Ramos (cell line): ENCODE results near the gene SDCBP2.

Source experiments
- in situ Hi-C: fragments of 300-500 bp; cut with MboI; formaldehyde crosslinking; loops from one replicate; pipeline ENCODE4 v1.14.3; 2022; ENCODE audit warnings: low sequenced_read_pairs; ENCODE audit not compliant: unreplicated experiment

SDCBP2 gene

DNA sequence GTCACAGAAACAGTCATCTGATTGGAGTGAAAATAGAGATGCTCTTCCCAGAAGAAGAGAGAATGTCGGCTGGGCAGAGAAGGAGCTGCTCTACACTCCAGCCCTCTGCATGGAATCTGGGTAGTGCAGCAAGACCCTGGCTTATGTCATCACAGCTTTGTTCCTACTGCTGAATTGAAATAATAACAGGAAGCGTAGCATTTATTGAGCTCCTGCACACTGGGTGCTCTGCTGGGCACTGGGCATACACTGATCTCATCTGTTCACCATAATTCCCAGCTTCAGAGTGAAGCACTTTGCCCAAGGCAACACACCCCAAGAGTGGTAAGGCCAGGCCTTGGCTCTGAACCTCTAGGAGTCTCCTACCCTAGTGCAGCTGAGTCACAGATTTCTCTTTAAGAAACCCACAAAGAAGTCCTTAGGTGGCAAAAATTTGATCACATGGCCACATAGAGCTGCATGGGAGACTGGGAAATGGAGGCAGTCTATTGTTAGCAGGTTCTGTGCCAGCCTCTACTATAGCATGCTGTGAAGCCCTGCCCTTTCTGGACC lies 3.9 kb upstream of the SDCBP2 start:
- in situ Hi-C loops, result no loop called here

DNA sequence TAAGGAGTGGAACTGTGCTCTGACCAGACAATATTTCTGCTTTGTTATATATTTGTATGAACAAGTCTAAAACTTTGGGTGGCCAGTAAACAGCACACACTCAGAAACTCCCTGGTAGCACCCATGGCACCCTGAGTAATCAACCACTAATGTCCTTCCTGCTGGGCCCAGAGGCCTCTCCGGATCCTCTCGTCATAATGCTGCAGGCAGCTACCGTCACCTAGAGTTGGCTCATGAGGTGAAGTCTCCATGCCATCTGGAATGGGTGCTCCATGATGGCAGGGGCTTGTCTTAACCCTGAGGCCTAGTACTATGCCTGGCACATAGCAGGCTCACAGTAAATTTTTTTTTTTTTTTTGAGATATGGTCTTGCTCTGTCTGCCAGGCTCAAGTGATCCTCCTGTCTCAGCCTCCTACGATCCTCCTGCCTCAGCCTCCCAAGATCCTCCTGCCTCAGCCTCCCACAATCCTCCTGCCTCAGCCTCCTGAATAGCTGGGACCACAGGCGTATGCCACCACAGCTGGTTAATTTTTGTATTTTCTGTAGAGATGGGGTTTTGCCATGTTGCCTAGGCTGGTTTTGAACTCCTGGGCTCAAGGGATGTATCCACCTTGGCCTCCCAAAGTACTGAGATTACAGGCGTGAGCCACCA lies 3.0 kb upstream of the SDCBP2 start:
- in situ Hi-C loops, result no loop called here

DNA sequence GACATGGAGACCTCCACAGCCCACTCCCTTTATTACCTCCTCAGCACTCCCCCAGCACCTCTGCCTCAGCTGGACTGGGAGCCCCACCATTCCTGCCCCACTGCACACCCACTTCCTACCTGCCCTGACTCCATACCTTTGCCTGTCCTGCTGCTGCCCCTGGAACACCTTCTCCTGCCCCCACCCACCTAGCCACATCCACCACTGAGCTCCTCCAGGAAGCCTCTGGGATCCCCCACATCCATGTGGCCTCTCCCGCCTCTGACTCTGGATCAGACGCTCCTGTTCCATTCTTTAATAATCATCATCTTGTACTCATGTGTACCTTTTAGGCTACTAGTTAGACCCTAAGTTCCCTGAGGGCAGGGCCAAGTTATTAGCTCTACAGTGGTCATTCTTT lies 2.2 kb upstream of the SDCBP2 start:
- in situ Hi-C loops, result no loop called here

DNA sequence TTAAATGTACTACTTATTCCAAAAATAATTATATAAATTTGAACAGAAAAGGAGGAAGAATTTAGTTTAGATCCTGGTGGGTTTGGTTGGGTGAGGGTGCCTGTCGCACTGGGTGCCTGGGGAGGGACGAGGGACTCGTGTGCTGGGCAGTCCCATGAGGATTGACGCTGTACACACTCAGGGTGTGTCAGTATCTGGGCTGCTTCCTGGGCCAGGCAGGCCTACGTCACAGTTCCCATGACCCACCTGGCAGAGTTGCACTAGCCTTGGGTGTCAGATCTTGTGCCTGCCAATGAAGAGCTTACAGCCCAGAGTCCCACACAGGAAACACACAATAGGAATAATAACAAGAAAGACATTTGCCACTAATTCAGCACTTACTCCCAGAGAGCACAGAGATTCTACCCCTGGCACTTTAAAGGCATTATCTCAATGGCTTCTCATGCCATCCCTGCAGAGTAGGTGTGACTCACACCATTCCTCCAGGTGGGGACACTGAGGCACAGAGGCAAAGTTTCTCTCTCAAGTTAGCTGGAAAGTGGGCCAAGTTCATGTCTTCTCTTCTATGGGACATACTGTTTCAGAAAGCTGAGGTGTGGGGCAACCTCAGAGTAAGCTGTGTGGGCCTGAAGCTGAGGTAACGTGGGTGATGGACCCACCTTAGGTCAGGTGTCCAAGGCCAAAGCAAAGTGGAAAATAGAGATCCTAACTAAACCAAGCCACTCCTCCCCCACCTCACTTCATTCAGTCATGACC lies 1.3 kb upstream of the SDCBP2 start:
- in situ Hi-C loops, result no loop called here

DNA sequence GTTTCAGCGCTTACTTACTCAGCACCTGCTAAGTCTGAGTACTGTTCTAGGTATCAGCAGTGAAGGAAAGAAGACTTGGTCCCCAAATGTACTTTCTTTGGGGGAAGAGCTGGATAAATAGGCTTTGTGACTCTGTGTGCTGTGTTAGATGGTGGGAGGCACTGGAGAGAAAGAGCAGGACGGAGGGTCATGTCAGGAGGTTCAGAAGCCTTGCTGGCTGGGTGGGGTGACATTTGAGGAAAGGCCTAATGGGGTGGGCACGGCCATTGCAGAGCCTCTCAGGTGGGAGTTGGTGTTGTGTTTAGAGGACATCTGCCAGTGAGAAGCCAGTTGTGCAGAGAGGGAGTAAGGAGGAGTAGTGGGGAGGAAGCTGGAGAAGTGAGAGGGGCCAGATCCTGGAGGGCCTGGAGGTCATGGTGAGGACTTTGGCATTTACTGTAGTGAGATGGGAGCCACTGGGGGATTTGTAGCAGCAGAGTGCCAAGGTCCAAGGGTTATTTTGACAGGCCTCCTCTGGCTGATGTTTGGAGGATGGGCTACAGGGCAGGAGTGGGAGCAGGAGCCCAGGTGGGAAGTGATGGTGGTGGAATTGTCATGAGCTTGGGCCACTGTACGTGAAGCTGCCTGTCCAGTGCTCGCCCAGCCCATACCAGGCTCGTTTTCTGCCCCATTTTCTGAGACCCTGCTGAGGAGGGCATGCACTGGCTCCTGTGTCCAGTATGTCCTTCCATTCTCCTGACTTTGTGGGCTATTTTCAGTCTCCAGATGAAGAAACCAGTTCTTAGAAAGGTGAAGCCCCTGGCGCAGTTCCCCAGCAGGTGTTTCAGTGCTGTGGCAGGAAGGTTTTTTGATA lies 886 bp downstream of the SDCBP2 start:
- in situ Hi-C loops, result no loop called here

DNA sequence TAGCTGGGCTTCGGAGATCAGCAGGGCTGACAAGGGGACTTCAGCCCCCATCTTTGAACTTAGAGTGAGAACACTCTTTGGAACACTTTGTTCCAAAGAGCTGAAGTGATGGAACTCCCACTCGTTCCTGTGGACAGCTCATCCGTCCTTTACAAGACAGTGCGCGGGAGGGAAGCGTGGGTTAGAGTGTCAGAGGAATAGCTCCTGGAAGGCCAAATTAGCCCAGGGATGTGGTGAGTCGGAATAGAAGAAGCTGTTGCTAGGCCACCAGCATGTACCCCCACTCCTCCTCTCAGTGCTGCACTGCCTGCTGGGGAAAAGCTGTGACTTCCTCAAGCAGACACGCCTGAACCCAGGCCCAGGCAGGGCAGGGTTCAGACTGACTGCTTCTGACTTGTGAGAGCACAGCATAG lies 1.7 kb downstream of the SDCBP2 start:
- in situ Hi-C loops, result no loop called here

DNA sequence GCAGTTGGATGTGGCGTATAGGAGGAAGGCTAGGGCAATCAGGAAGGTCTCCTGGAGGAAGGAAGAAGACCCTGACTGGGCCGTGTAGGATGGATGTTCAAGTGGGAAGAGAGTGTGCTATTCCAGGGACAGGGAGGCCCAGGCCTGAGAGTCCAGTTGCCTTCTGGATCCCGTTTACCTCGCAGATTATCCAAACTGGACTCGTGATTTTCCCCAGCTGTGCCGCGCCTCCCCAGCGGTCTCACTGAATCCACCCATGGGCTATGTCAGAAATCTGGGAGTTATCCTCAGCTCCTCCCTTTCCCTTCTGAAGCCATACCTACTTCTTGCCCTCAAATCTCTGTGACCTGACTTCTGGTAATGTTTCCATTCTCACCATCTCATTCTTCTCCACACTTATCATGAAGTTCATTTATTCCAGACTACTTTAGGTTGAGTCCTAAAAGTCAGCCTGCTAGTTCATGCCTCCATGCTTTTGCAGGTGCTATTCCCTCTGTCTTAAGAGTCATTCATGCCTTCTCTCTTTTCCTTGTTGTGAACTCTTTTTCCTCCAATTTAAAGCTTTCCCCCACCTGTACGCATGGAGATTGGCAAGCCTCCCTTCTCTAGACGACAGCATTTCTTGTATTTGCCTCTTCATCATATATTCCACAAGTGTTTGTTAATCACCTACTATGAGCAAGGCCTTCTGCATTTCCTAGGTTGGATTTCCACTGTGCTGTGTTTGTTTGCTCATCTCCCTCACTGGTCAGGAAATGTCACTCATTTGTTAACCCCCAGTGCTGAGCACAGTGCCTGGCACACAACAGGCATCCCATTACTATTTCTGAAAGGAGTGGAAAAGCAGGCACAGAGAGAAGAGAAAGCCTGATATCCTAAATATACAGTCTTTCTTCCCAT lies 2.7 kb downstream of the SDCBP2 start:
- in situ Hi-C loops, result no loop called here

DNA sequence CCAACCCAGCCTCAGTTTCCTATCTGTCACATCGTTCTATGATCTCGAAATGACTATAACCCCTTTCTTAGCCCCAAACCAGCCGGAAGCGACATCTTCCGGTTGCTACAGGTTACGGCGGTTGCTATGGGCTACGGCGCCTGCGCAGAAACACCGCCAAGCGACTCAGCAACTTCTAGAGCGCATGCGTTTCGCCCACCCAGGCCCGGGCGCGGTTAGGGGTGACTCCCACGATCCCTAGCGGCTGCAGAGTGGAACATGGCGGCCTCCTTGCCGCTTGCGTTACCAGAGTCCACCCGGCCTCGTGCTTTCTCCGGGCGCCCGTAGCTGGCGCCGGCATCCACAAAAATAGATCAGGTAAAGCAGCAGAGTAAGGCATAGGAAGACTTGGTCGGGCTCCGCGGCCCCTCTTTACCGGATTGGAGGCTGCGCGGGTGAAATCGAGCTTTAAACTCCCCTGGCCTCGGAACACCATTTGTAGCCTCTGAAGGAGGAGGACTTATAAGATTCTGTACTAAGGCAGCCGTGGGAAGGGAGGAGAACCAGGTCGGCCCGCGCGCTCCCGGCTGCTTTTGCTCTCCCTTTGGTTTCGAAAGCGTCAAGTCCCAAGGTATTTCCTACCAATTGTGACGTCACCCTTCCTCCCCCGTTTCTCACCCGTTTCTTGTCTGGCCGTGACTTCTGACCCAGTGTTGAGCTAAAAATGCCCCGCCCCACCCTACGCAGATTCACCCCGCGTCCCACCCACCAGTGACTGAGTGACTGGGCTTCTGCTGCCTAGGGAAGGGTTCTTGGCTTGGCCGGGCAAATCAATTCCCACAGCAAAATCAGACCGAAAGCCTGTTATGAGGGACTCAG lies 3.5 kb downstream of the SDCBP2 start:
- in situ Hi-C loops, result no loop called here

DNA sequence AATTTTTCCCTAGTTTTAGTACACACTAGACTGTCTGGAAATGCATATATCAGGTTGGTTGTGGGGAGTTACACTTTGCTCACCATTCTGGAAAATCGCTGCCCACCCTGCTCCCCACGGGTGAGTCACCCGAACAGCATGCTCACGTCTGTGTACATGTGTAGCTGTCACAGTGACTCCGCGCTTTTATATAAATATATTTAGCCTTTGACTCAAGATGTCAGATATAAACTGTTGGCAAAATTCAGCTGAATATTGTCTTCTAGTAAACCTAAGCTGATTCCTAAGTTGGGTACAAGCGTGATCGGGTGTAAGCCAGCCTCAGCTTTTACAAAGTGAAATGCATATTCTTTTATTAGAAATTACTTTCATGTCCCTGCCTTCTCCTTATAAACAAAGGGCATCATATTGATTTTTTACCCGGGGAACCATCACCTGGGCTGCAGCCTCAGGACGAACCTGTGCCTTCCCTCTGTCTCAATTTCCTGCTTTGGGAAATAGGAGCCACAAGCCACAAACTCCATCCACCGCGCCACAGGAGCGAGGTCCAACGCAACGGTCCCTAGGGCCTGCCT lies 4.3 kb downstream of the SDCBP2 start:
- in situ Hi-C loops, result no loop called here

DNA sequence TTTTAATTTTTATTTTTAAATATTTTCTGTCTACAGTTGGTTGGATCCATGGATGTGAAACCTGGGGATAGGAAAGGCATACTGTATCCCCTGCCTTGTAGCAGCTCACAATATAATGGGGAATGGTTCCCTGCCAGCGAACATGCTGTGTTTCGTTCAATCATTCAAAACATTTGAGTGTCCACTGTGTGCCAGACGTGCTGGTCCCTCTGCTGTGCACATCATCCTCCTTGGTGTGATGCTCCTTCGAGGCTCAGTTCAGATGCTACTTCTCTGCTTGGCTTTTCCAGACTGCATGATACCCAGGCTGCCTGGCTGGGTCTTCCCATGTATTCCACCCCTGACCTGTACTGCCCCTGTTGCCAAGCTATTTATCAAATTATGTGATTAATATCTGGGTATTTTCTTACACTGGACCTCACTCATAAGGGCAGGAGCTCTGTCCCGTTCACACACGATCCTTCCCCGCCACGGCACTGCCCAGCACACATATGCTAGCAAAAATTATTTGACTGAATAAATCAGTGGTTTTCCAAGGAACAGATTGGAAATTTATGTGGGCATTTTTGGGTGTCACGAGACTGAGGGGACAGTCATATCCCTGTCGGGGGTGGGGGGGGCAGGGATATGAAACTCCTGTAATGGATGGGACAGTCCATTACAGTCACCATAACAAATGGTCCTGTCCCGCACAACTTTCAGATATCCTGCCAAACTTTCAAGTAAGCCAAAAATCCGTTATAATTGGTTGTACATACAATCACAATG lies 4.9 kb downstream of the SDCBP2 start:
- in situ Hi-C loops, result no loop called here

DNA sequence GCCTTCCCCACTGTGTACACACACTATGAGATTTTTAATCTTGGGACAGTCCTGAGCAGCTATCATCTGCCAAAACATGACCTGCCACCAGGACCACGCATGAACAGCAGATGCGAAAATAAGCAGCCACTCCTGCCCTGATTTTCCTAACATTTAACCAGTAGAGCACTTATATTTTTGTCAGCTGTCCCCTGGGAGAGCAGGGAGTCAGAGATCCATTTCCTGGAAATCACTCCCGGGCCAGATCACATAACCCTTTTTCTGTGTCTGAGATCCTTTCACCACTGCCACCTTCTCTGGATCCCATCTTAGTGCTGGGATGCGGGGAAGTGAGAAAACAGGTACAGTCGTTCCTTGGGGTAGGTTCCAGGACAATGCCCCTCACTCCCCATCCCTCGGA lies 5.7 kb downstream of the SDCBP2 start:
- in situ Hi-C loops, result no loop called here

DNA sequence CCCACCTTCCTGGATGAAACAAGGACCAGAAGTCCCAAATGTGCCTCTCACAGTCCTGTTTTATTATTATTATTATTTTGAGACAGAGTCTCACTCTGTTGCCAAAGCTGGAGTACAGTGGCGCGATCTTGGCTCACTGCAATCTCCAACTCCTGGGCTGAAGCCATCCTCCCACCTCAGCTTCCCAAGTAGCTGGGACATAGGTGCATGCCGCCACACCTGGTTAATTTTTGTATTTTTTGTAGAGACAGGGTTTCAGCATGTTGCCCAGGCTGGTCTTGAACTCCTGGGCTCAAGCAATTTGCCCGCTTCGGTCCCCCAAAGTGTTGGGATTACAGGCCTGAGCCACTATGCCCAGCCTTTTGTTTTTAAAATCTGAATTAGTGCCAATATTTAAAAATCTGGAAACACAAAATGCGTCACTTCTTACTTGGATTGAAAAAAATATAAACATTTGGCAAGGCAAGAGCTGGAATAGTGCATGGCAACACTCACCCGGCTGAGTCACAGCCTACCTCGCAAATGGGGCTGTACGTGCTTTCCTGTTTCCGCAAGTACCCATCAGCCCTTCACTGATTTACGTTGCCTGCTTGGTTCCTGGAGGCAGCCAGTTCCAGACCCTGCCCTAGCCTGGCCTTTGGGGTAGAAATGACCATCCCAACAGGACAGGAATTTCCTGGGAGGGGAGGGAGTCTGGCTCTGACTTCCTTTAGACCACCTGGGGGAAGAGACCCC lies 6.3 kb downstream of the SDCBP2 start:
- in situ Hi-C loops, result no loop called here

DNA sequence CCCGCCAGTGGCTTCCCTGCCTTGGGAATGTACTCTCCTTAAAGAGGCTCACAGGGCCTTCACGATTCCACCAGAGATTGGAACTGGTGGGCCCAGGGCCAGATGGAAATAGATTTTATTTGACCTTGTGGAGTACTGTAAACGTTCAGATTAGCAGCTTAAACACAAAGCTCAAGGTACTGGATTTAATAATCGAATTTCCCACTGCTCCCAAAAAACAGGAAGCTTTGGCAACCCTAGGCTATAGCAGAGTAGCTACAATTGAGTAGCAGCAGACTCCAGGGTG lies 7.3 kb downstream of the SDCBP2 start:
- in situ Hi-C loops, result no loop called here

DNA sequence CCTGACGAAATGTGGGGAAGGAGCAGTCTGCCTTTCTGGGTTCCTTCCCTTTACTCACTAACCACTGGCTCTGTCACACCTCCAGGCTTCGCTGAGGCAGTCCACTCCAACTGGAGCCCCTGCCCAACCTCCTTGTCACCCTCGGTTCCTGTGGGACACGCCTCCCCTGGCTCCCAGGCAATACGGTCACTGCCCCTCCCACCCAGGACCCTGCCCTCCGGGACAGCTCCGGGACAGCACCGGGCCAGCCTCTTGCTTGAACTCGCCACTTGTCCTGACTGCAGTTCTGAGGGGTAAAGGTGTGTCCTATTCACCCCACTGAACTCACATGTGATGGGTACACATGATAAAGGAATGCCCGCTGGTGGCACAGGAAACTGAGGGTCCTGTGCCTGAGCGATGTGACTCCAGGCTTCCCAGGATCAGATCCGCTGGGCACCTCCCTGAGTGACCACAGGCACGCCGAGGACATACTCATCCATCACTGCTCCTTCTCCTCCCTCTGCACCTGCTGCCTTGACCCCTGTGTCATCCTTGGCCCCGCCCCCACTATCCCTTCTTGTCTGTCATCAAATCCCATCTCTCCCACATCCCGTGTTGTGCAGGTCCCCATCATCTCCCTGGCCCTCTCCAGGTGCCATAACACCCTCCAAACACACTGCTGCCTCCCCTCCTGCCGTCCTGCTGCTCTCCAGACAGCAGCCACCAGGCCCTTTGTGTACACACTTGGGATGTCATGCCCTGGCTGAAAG lies 7.9 kb downstream of the SDCBP2 start:
- in situ Hi-C loops, result no loop called here

DNA sequence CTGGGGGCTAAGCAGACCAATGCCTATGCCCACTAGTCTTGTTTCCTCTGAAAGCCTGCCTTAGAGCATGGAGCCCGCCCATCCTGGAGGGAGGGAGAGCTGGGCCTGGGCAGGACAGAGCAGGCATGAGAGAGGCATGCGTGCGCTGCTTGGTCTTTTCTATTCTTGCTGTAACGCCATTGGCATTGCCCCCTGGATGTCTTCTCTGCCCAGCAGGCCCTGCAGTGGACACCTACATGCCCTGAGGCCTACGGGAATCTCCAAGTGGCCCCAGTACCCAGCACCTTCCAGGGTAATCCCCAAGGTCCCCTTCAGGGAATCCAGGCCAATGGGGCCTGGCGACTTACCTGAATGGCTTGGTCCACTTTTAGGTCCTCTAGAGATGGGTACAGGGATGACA lies 8.9 kb downstream of the SDCBP2 start:
- in situ Hi-C loops, result no loop called here

DNA sequence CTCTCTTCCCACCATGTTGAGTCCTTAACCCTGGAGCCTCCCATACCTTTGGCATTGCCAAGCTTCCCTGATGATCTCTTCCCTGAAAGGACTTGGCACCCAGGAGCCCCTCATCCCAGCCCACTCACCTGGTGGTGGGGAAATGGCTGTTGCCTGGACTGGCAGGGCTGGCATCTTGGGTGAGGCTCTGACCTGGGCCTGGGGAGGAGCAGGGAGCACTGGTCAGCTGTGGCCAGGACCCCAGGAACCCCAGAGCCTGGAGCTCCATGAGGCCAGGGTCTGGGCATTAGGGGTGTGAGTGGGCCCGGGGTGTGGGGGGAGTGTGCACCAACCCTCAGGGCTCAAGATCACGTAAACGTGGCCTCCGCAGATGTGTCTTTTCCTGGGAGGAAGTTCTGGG lies 9.5 kb downstream of the SDCBP2 start:
- in situ Hi-C loops, result loop anchor here (5.0 kb wide), 1 partner anchor 118 kb away; no protein-coding TSS in a partner anchor

DNA sequence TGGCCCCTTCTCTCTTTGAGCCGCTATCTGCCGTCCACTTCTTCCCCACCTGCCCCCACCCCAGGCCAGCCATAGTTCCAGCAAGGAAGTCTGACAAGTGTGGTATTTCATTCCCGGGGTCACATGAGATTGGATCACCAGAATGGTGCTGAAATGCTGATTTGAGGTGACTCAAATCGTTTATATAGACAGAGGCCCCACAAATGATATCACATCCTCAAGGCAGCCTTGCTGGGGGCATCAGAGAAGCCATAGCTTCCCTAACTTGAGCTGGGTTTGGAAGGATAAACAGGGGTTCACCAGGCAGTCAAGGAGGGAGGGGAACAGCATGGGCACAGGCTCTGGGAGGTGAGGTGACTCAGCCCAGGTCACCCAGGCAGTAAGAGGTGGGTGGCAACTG lies 9.9 kb downstream of the SDCBP2 start:
- in situ Hi-C loops, result loop anchor here (5.0 kb wide), 1 partner anchor 118 kb away; no protein-coding TSS in a partner anchor
